C4-2B (cell line): ENCODE measurements around the gene SLC22A8.

Experiments used
- CTCF ChIP-seq: fragments of 450-650 bp; conservative IDR thresholded peaks from 2 replicates; pipeline ENCODE4 v1.5.1; 2017; ENCODE audit warnings: mild to moderate bottlenecking
- ZFX ChIP-seq: fragments of 450-650 bp; IDR thresholded peaks from 2 replicates; pipeline ENCODE4 v1.6.1; 2017

- no peak for TF ChIP-seq CTCF
- TF ChIP-seq ZFX: no peak
Measured at GRCh38 chr11:63010934-63011439, 4.7 kb downstream of the SLC22A8 start.
